Measurements from ENCODE around the gene KLF6. TPM values are rescaled to one million over a fixed set of nuclear protein-coding genes. Genes with fewer than 3 reads are reported as not detected.

Gene KLF6
- total and polyA plus RNA-seq, 2 experiments from 2014 or later: 19.6 to 35.4 TPM

- no peak for TF ChIP-seq NANOG (IDR thresholded peaks at IDR 0.05; ENCODE audit: borderline replicate concordance)
- TF ChIP-seq ZNF331 (CRISPR knock-in tag; IDR thresholded peaks at IDR 0.05; ENCODE audit: low read depth): no peak
- no peak for TF ChIP-seq JUNB (IDR thresholded peaks at IDR 0.05; ENCODE audit: unreplicated experiment)
- no peak for TF ChIP-seq REST (IDR thresholded peaks at IDR 0.05; ENCODE audit: unreplicated experiment)
- Mint-ChIP-seq H3K36me3 (ENCODE audit: low read depth) (no peaks in the 10 kb centered on the region), H3K27ac (no peak overlapping the region), H3K4me1 (peaks cover 29% of the 10 kb centered on the region), H3K4me3 (no peak overlapping the region), H3K9me3 (no peaks in the 10 kb centered on the region), H3K27me3 (ENCODE audit: insufficient read depth, low read depth, poor library complexity) (peaks cover 3% of the 10 kb centered on the region)
- H4K20me1 ChIP-seq (replicated peaks; ENCODE audit: insufficient read depth): no peaks in the 10 kb centered on the region
- H3K9me2 ChIP-seq (ENCODE audit: insufficient read depth): no peaks in the 10 kb centered on the region
- H3F3A ChIP-seq (replicated peaks; ENCODE audit: low read depth): no peaks in the 10 kb centered on the region
- no peaks in the 10 kb centered on the region for H3K36me3 ChIP-seq (ENCODE audit: insufficient read depth)
- no peak for ATAC-seq
- no peak for DNase-seq (ENCODE audit: low spot score)
- H3K4me1 ChIP-seq (ENCODE audit: insufficient read depth): peaks cover 16% of the 10 kb centered on the region
- H3K79me2 ChIP-seq (replicated peaks; ENCODE audit: insufficient read depth): no peaks in the 10 kb centered on the region
- no peak overlapping the region for H3K27ac ChIP-seq (ENCODE audit: low read depth)
- no peak overlapping the region for H3K4me3 ChIP-seq
- no peak overlapping the region for H2AFZ ChIP-seq
- no peak overlapping the region for H3K4me2 ChIP-seq
- no peaks in the 10 kb centered on the region for H3K27me3 ChIP-seq (ENCODE audit: insufficient read depth)
Observed at GRCh38 chr10:3832022-3832786, 47.2 kb upstream of the KLF6 start.

GRCh38 chr10:3831608-3832007 lies 46.6 kb upstream of the KLF6 start:
- no peaks in the 10 kb centered on the region for H3F3A ChIP-seq (replicated peaks; ENCODE audit: low read depth)
- ATAC-seq (no peak), DNase-seq (ENCODE audit: low spot score) (no peak)
- H3K27me3 ChIP-seq (ENCODE audit: insufficient read depth): no peaks in the 10 kb centered on the region
- Mint-ChIP-seq H3K9me3 (no peaks in the 10 kb centered on the region), H3K4me3 (no peak overlapping the region), H3K36me3 (ENCODE audit: low read depth) (no peaks in the 10 kb centered on the region), H3K4me1 (peaks cover 32% of the 10 kb centered on the region), H3K27ac (no peak overlapping the region), H3K27me3 (ENCODE audit: insufficient read depth, low read depth, poor library complexity) (peaks cover 8% of the 10 kb centered on the region)
- no peaks in the 10 kb centered on the region for H3K79me2 ChIP-seq (replicated peaks; ENCODE audit: insufficient read depth)
- H3K4me3 ChIP-seq: no peak overlapping the region
- H2AFZ ChIP-seq: no peak overlapping the region
- H3K9me2 ChIP-seq (ENCODE audit: insufficient read depth): no peaks in the 10 kb centered on the region
- no peak overlapping the region for H3K27ac ChIP-seq (ENCODE audit: low read depth)
- no peaks in the 10 kb centered on the region for H3K36me3 ChIP-seq (ENCODE audit: insufficient read depth)
- H3K4me1 ChIP-seq (ENCODE audit: insufficient read depth): peaks cover 16% of the 10 kb centered on the region
- no peak overlapping the region for H3K4me2 ChIP-seq
- no peaks in the 10 kb centered on the region for H4K20me1 ChIP-seq (replicated peaks; ENCODE audit: insufficient read depth)
- TF ChIP-seq CTCF (conservative IDR thresholded peaks at IDR 0.05; ENCODE audit: low read depth in 2 of 2) (no peak), STAT1 (IDR thresholded peaks at IDR 0.05; ENCODE audit: unreplicated experiment) (no peak), ZNF114 (CRISPR knock-in tag; IDR thresholded peaks at IDR 0.05) (no peak)
- TF ChIP-seq, protein P1, sequence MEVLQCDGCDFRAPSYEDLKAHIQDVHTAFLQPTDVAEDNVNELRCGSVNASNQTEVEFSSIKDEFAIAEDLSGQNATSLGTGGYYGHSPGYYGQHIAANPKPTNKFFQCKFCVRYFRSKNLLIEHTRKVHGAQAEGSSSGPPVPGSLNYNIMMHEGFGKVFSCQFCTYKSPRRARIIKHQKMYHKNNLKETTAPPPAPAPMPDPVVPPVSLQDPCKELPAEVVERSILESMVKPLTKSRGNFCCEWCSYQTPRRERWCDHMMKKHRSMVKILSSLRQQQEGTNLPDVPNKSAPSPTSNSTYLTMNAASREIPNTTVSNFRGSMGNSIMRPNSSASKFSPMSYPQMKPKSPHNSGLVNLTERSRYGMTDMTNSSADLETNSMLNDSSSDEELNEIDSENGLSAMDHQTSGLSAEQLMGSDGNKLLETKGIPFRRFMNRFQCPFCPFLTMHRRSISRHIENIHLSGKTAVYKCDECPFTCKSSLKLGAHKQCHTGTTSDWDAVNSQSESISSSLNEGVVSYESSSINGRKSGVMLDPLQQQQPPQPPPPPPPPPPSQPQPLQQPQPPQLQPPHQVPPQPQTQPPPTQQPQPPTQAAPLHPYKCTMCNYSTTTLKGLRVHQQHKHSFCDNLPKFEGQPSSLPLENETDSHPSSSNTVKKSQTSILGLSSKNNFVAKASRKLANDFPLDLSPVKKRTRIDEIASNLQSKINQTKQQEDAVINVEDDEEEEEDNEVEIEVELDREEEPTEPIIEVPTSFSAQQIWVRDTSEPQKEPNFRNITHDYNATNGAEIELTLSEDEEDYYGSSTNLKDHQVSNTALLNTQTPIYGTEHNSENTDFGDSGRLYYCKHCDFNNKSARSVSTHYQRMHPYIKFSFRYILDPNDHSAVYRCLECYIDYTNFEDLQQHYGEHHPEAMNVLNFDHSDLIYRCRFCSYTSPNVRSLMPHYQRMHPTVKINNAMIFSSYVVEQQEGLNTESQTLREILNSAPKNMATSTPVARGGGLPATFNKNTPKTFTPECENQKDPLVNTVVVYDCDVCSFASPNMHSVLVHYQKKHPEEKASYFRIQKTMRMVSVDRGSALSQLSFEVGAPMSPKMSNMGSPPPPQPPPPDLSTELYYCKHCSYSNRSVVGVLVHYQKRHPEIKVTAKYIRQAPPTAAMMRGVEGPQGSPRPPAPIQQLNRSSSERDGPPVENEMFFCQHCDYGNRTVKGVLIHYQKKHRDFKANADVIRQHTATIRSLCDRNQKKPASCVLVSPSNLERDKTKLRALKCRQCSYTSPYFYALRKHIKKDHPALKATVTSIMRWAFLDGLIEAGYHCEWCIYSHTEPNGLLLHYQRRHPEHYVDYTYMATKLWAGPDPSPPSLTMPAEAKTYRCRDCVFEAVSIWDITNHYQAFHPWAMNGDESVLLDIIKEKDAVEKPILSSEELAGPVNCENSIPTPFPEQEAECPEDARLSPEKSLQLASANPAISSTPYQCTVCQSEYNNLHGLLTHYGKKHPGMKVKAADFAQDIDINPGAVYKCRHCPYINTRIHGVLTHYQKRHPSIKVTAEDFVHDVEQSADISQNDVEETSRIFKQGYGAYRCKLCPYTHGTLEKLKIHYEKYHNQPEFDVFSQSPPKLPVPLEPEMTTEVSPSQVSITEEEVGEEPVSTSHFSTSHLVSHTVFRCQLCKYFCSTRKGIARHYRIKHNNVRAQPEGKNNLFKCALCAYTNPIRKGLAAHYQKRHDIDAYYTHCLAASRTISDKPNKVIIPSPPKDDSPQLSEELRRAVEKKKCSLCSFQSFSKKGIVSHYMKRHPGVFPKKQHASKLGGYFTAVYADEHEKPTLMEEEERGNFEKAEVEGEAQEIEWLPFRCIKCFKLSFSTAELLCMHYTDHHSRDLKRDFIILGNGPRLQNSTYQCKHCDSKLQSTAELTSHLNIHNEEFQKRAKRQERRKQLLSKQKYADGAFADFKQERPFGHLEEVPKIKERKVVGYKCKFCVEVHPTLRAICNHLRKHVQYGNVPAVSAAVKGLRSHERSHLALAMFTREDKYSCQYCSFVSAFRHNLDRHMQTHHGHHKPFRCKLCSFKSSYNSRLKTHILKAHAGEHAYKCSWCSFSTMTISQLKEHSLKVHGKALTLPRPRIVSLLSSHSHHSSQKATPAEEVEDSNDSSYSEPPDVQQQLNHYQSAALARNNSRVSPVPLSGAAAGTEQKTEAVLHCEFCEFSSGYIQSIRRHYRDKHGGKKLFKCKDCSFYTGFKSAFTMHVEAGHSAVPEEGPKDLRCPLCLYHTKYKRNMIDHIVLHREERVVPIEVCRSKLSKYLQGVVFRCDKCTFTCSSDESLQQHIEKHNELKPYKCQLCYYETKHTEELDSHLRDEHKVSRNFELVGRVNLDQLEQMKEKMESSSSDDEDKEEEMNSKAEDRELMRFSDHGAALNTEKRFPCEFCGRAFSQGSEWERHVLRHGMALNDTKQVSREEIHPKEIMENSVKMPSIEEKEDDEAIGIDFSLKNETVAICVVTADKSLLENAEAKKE (CRISPR knock-in tag; IDR thresholded peaks at IDR 0.05): no peak
- TF ChIP-seq, protein P2, sequence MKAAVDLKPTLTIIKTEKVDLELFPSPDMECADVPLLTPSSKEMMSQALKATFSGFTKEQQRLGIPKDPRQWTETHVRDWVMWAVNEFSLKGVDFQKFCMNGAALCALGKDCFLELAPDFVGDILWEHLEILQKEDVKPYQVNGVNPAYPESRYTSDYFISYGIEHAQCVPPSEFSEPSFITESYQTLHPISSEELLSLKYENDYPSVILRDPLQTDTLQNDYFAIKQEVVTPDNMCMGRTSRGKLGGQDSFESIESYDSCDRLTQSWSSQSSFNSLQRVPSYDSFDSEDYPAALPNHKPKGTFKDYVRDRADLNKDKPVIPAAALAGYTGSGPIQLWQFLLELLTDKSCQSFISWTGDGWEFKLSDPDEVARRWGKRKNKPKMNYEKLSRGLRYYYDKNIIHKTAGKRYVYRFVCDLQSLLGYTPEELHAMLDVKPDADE (IDR thresholded peaks at IDR 0.05): no peak
